DND-41 (cell line): Measurements from ENCODE around the gene ADK.
"Not testable (repeated sequence)": the region's sequence is repeated elsewhere in the genome, so short reads cannot be mapped to it uniquely, and the experiment has no call there.

ENCODE experiments used
- CTCF ChIP-seq: IDR thresholded peaks from 2 replicates; pipeline ENCODE4 v1.5.1; 2012; ENCODE audit warnings: borderline replicate concordance, low read length, moderate library complexity, mild to moderate bottlenecking; ENCODE audit not compliant: poor library complexity, severe bottlenecking; ENCODE audit errors: extremely low read depth
- EZH2 ChIP-seq: IDR thresholded peaks from 3 replicates; pipeline ENCODE4 v1.6.1; 2012; ENCODE audit warnings: borderline replicate concordance, low read depth, mild to moderate bottlenecking, moderate library complexity, low read length, inconsistent platforms; ENCODE audit not compliant: severe bottlenecking

GRCh38 chr10:74527611-74528010, 376.6 kb downstream of the ADK start:
- TF ChIP-seq CTCF, EZH2: not testable (repeated sequence)
